Vagina (tissue), 2 donors: ENCODE results near the gene TMEM62. TPM values are rescaled to one million over a fixed set of nuclear protein-coding genes. Genes with fewer than 3 reads are reported as not detected.

Source experiments
- DNase-seq, 2 donors: peaks; one replicate each; pipeline ENCODE4 v3.0.0-alpha.2; 2017; ENCODE audit errors: extremely low spot score in 2 of 2
- H3K27ac ChIP-seq: fragments of 200-600 bp; sonication (generic); one replicate; pipeline ENCODE4 v1.5.1; 2019
- H3K27me3 ChIP-seq: fragments of 200-600 bp; sonication (generic); one replicate; pipeline ENCODE4 v1.5.1; 2019
- H3K36me3 ChIP-seq, 2 donors: fragments of 200-600 bp; sonication (generic); one replicate each; pipeline ENCODE4 v1.5.1; 2017 to 2019
- H3K4me1 ChIP-seq: fragments of 200-600 bp; sonication (generic); one replicate; pipeline ENCODE4 v1.5.1; 2019
- H3K4me3 ChIP-seq, 2 donors: fragments of 200-600 bp; sonication (generic); 1 replicate in 1 of 2; 2 replicates in 1 of 2; pipeline ENCODE4 v1.5.1; 2016 to 2019
- H3K9me3 ChIP-seq: fragments of 200-600 bp; sonication (generic); one replicate; pipeline ENCODE4 v1.5.1; 2019
- CTCF ChIP-seq, 3 experiments: fragments of 450-650 bp in 2 of 3; fragments of 200-600 bp in 1 of 3; sonication (generic) in 1 of 3; IDR thresholded peaks; one replicate each; pipeline ENCODE4 v1.5.1; 2017 to 2019; ENCODE audit warnings: antibody characterized with exemption in 3 of 3, mild to moderate bottlenecking in 2 of 3, moderate library complexity in 2 of 3
- POLR2A ChIP-seq, 2 donors: fragments of 450-650 bp; IDR thresholded peaks; one replicate each; pipeline ENCODE4 v1.6.1; 2017; ENCODE audit warnings: antibody characterized with exemption in 2 of 2, mild to moderate bottlenecking in 2 of 2, moderate library complexity in 2 of 2
- POLR2AphosphoS5 ChIP-seq, 2 donors: sonication (generic); formaldehyde crosslinking; IDR thresholded peaks; one replicate each; pipeline ENCODE4 v1.9.0; 2017; ENCODE audit warnings: antibody characterized with exemption in 2 of 2, mild to moderate bottlenecking in 2 of 2, low read depth in 1 of 2; ENCODE audit not compliant: insufficient read depth in 1 of 2
- intact Hi-C: fragments of 100-400 bp; cut with DNase I; formaldehyde crosslinking; loops from one replicate; pipeline ENCODE4 v1.15.1; 2023
- small RNA-seq: library from RNA; depleted of rRNA; stranded (forward); fragments of <200 nt; gene quantifications from one replicate; pipeline ENCODE3, GENCODE V24; 2016
- total RNA-seq: library from RNA; depleted of rRNA; stranded (reverse); fragments of >200 nt; gene quantifications from one replicate; pipeline ENCODE4 v1.2.3, GENCODE V29; 2016

The TMEM62 gene
- total RNA-seq, 1 donor from 2014 or later, result 86.9 TPM

DNA sequence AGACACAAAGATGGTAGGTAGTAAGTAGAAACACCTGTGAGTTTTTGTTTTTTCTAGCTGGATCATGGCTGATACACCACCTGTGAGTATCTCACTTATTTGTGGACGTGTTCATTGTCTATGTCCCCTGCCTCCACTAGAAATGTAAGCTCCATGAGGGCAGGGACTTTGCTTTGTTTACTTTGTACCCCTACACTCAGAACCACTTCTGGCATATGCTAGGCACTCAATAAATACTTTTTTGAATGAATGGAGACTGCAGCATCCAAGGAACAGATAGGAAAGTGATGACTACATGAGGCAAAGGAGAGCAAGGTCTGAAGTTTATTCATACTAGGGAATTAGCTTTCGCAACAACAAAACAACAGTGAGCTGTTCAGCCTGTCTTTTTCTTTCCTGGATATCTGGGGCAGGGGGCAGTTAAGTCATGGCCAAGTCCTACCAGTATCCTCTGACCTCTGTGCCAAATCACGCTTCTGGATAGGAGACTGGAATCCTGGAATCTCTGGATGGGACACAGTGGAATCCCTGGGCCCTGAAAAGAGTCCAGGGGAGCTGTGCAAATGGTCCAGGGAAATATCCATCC is 99.0 kb downstream of the TMEM62 start:
- intact Hi-C loops, result no loop called here
- Histone ChIP-seq H3K4me1 (no peaks in the 10 kb centered on the region), H3K9me3 (no peaks in the 10 kb centered on the region), H3K27me3 (no peaks in the 10 kb centered on the region), H3K27ac (no peak overlapping the region), H3K4me3 (no peak overlapping the region), H3K36me3 (no peaks in the 10 kb centered on the region)
- no peak for TF ChIP-seq POLR2A (IDR thresholded peaks at IDR 0.05)
- TF ChIP-seq POLR2AphosphoS5 (IDR thresholded peaks at IDR 0.05; ENCODE audit: insufficient read depth in 1 of 2, low read depth in 1 of 2), result no peak
- no peak for TF ChIP-seq CTCF (IDR thresholded peaks at IDR 0.05)
- DNase-seq, result no peak

Small RNA genes lying within 50 kb of the gene (small RNA-seq; reads per million reads assigned to genes)
- not detected for gene AC068724.2

Other genes with a start within 250 kb of the TMEM62 start
- gene TTBK2, start 212.8 kb upstream of the TMEM62 start, total RNA-seq, result 8.8 TPM
- gene UBR1, start 27.5 kb upstream of the TMEM62 start, total RNA-seq, result 21.9 TPM
- 43.2 TPM for gene CCNDBP1, start 51.8 kb downstream of the TMEM62 start, total RNA-seq
- not detected for gene EPB42, start 87.4 kb downstream of the TMEM62 start, total RNA-seq
- 8.3 TPM for gene TGM5, start 133.3 kb downstream of the TMEM62 start, total RNA-seq
- not detected for gene TGM7, start 168.7 kb downstream of the TMEM62 start, total RNA-seq
- gene LCMT2, start 197.0 kb downstream of the TMEM62 start, total RNA-seq, result 5.4 TPM
- 18.2 TPM for gene ZSCAN29, start 237.5 kb downstream of the TMEM62 start, total RNA-seq
- gene TUBGCP4, start 237.5 kb downstream of the TMEM62 start, total RNA-seq, result 17.7 TPM